Measurements from ENCODE around the gene ATP10A. TPM values are rescaled to one million over a fixed set of nuclear protein-coding genes. Genes with fewer than 3 reads are reported as not detected.

Gene ATP10A
- total RNA-seq, 1 donor = 1.3 TPM

DNA sequence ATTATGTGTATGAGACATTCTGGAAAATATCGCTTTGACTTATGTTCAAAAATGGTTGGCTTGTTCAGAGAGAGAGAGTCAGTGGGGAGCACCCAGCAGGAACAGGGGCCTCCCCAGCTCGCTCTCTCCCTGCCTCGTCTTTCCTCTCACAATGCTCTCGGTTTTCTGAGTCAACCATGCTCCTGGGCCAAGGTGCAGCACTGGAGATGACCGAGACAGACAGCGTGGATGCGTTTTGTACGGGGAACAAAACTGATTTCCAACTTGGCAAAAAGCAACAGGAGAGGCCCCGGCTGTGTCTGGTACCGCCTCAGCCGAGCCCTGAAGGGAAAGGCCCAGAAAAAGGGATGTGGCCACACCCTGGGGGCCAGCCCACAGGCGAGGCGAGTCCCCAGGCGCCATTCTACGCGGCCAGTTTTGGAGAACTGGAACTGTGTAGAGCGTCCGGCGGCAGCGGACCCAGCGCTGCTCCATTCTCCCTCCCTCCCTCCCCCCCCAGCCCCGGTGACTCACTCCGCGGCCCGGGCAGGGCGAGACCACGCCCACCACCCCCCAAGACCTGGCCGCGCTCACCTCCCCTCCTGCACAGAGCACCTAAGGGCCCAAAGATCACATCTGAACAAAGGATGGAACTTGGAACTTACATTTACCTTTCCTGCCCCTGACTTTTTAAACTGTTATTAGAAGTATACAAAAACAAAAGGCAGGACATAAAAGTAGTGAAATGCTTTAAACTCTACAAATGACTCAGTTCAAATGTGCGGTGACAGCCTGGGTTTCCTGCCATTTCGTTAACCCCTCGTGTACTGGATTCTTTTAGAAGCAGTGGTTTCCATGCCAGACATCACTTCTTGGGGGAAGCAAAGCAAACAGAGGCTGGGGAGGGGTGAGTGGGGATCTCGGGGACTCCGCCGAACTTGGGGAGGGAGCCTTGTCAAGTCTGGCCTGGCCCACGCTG lies 12.7 kb downstream of the ATP10A start:
- peak overlapping the region; percentile 14 for H3K4me3 ChIP-seq (ENCODE audit: low read depth, low read length)
- TF ChIP-seq CTCF (IDR thresholded peaks at IDR 0.05; ENCODE audit: insufficient read depth, low read depth, low read length) = no peak
- peak; percentile 3 for DNase-seq (ENCODE audit: low read depth)

- TF ChIP-seq CTCF (IDR thresholded peaks at IDR 0.05; ENCODE audit: insufficient read depth, low read depth, low read length) = no peak
- peak; percentile 61 for DNase-seq (ENCODE audit: low read depth)
- no peak overlapping the region for H3K4me3 ChIP-seq (ENCODE audit: low read depth, low read length)
These were observed 13.8 kb downstream of the ATP10A start for GRCh38 chr15:25849157-25849921.

DNA sequence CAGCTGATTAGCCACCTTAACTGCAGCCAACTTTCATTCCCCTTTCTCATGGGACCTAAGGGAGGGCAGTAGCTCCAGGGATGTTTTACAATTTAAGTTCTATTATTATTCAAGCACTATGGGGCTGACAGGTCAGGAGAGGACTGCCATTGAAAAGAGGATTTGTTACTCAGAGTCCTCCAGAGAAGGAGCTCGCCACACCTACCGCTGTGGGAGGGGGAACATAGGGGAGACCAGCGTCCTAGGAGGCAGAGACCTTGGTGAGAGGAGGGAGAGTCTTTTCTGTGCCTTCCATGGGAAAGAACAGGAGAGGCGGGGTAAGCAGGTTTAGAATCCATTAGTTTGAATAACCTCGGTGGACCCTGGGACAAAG lies 14.4 kb downstream of the ATP10A start:
- no peak for TF ChIP-seq CTCF (IDR thresholded peaks at IDR 0.05; ENCODE audit: insufficient read depth, low read depth, low read length)
- DNase-seq (ENCODE audit: low read depth) = no peak
- H3K4me3 ChIP-seq (ENCODE audit: low read depth, low read length) = no peak overlapping the region

DNA sequence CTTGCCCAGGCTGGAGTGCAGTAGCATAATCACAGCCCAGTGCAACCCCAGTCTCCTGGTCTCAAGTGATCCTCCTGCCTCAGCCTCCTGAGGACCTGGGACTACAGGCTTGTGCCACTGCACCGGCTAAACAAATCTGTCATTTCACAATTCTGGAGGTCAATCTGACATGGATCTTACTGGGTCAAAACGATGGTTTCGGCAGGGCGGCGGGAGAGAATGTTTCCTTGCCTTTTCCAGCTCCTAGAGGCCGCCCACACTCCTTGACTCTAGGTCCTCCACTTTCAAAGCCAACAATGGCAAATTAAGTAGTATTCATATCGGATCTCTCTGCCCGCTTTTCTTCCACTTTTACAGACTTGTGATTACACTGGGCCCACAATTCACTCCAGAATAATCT lies 14.8 kb downstream of the ATP10A start:
- DNase-seq (ENCODE audit: low read depth) = no peak
- H3K4me3 ChIP-seq (ENCODE audit: low read depth, low read length) = no peak overlapping the region
- TF ChIP-seq CTCF (IDR thresholded peaks at IDR 0.05; ENCODE audit: insufficient read depth, low read depth, low read length) = no peak

DNA sequence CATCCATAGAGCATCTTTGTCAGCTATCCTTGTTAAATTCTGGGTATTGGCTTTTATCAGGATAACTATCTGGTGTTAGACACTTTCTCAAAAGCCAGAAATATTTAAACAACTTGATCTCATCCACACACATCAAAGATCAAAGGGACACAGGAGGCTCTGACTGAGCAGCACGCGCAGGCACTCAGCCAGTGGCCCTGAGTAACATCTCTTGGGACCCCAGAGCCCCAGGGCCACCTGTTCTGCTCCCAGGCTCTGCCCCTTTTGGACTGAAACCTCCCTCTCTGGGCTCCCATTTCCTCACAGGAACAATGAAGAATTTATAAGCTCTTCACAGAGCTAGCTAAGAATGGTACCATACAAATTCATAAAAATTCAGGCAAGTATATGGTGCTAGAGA lies 16.1 kb downstream of the ATP10A start:
- no peak overlapping the region for H3K4me3 ChIP-seq (ENCODE audit: low read depth, low read length)
- TF ChIP-seq CTCF (IDR thresholded peaks at IDR 0.05; ENCODE audit: insufficient read depth, low read depth, low read length) = no peak
- DNase-seq (ENCODE audit: low read depth) = no peak

DNA sequence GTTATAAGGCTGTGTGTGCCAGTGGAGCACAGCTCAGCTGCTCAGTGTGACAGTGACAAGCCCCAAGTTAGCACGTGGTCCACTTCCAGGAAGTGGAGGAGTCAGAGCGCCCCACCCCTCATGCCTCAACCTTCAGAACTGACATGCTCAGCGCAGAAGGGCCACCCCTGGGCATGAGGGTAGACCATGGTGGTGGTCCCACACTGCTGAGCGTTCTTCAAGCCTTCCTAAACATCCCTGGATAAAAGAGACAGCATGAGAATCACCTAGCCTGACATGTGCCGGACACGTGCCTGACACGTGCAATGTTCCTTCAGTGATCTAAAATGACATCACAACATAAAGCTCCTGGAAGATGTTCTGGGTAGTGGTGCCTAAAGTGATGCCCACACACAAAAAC lies 16.8 kb downstream of the ATP10A start:
- no peak for DNase-seq (ENCODE audit: low read depth)

More for the DNA sequence above, 16.8 kb downstream of the ATP10A start:
- TF ChIP-seq CTCF (IDR thresholded peaks at IDR 0.05; ENCODE audit: insufficient read depth, low read depth, low read length) = no peak
- no peak overlapping the region for H3K4me3 ChIP-seq (ENCODE audit: low read depth, low read length)

All from fibroblast of villous mesenchyme (primary cell).